GM12872 (cell line): ENCODE measurements around the gene PEX16.

Experiments
- TF ChIP-seq, protein P1 (sequence below): IDR thresholded peaks from 3 replicates; pipeline ENCODE4 v1.5.1; 2011; ENCODE audit warnings: low read depth, mild to moderate bottlenecking, low read length, moderate library complexity; ENCODE audit not compliant: insufficient read depth

The PEX16 gene

DNA sequence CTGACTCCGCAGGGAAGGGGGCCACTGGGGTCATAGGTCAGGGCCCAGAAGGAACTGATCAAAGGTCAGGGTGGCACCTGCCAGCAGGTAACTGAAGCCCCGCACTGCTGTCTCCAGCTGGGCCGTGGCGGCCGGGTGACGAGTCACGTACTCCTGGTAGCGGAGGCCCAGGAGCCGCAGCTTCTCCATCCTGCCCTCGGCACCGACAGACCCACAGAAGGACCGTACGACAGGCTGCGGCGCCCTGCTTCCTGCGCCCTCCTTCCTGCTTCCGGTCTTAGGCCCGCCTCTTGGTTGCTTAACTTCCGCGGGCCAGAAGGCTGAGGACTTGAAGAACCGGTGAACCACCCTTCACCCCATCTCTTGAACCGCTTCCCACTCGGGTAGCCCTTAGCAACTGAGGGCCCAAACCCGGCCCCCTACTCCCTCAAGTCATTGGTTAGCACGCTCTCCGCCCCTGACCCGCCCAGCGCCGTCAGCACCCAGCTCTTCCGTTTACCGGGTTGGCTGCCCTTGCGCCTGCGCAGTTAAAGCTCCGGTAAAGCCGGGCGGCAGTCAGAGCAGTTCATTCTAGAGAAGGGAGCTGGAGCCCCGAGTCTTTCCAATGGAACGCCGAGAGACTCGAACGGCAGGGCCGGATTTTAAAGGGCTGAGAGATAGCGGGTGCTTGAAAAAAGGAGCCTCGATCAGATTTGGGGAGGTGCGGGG, at the start of gene PEX16:
TSS of gene PEX16 (minus strand) at position 255 of the 708 bp plus-strand sequence. CDS start at position 189, 66 bp downstream.
- TF ChIP-seq, protein P1, sequence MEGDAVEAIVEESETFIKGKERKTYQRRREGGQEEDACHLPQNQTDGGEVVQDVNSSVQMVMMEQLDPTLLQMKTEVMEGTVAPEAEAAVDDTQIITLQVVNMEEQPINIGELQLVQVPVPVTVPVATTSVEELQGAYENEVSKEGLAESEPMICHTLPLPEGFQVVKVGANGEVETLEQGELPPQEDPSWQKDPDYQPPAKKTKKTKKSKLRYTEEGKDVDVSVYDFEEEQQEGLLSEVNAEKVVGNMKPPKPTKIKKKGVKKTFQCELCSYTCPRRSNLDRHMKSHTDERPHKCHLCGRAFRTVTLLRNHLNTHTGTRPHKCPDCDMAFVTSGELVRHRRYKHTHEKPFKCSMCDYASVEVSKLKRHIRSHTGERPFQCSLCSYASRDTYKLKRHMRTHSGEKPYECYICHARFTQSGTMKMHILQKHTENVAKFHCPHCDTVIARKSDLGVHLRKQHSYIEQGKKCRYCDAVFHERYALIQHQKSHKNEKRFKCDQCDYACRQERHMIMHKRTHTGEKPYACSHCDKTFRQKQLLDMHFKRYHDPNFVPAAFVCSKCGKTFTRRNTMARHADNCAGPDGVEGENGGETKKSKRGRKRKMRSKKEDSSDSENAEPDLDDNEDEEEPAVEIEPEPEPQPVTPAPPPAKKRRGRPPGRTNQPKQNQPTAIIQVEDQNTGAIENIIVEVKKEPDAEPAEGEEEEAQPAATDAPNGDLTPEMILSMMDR: no peak

DNA sequence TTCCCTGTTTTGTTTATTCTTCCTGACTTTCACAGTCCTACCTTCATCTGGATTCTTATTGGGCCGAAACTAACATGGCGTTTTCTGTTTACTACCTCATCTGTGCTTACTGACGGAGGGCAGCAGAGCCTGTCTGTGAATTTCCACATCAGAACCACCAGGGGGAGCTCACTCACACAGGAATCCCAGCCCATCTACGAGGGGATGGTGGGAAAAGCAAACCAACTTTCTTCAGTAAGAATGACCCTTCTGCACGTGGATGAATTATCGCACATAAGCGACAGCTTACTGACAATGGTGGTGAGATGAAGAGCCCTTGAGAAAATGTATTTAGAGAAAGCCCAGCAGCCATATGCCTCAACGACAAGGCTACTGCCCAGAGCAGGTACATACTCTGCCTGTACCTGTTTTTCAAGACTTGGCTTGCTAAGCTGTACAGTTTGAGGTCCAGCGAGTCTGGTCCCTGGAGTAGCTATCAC, 47.3 kb upstream of the PEX16 start:
- TF ChIP-seq, protein P1: peak; percentile 89

DNA sequence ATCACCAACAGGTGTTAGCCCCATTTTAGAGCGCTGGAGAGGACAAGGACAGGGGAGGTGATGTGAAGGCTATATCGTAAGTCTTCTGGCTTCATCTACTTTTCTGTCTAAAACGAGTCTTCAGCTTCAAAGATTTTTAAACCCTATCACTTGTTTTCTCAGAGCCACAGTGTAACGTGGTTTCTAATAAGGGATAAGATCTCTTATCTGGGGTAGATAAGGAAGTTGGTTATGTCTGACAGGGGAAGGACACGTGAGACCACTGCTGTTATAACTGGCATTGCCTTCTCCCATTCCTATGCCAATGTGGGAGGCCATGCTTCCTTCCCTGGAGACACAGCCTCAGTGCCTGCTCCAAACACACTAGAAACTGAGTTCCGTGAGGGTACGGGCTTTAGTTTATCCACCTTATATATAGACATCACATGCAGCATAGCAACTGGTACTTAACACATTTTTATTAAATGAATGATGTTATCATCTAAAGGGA, 44.1 kb upstream of the PEX16 start:
- TF ChIP-seq, protein P1: no peak

DNA sequence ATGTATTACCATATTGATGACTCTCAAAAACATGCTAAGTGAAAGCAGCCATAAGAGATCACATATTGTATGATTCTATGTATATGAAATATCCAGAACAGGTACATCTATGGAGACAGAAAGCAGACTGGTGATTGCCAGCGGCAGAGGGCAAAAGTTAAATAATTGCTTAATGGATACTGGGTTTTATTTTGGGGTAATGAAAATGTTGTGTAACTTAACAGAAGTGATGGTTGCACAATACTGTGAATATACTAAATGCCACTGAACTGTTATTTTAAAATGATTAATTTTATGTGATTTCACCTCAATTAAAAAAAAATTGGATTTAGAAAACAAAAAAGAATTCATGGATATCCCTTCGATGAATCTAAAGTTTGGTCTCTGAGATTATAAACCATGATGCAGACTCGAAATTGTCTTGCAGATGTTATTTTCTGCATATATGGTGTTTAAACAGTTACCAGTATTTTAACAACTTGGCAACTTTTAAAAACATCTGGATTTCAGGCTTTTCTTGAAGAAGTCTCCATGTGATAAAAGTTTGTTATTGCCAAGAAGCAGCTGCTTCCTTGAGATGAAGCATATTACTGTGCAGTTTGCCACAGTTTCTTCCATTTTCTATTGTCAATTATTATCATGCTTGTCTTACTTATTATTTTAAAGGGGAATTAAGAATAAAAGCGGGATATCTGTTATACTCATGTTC, 42.9 kb upstream of the PEX16 start:
- TF ChIP-seq, protein P1: no peak

DNA sequence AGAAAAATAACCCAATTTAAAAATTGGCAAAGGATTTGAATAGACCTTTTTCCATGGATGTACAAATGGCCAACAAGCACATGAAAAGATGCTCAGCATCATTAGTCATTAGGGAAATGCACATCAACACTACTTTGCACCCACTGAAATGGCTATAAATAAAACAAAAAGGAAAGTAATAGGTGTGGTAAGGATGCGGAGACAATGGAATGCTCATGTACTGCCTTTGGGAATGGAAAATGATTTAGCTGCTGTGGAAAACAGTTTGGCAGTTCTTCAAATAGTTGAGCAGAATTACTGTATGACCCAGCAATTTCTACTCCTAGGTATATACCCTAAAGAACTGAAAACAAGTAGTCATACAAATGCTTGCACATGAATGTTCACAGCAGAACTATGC, 42.2 kb upstream of the PEX16 start:
- TF ChIP-seq, protein P1: no peak

DNA sequence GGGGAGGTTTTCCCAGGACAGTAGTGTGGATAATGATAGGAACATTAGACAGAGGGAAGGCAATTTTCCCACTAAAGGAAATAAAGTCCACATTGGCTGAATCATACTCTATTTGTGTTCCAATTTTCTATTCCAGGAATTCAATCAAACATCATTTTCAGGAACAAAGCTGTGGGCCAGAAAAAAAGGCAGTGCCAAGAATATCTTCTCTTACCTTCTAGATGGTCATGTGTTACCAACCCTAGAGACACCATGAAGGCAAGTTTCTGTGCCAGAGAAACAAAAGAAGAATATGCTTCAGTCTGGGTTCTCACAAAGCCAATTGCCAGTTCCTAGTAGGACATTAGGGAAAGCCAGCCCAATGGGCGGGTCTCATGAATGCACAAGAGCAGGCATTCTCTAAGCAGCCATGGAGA, 32.3 kb upstream of the PEX16 start:
- TF ChIP-seq, protein P1: no peak

DNA sequence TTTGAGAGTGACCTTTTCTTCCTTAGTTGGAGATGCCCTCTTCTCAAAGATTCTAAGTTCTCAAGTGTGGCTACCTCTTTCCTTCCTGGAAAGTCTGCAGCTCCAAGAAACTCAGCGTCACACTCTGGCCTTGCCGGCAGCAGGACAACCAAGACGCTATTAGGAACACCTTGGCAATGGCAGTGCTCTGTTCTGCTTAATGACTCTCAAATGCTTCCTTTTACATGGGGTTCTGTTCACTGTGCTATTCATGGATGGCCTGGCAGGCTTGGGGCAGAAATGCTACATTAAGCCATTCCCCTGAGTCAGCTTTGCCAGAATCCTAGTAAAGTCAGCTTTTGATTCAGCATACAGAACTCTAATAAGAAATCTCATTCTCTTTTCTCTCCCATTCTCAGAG, 30.7 kb upstream of the PEX16 start:
- TF ChIP-seq, protein P1: no peak
